Heart left ventricle (tissue), 13 donors: ENCODE results near the gene TRIP13.

ENCODE experiments used
- CTCF ChIP-seq, 12 donors: fragments of 200-600 bp; sonication (generic) in 4 of 12; IDR thresholded peaks; one replicate each; pipeline versions ENCODE4 v1.5.0 to v1.8.0; 2018 to 2022; ENCODE audit warnings: antibody characterized with exemption in 12 of 12, mild to moderate bottlenecking in 5 of 12
- POLR2A ChIP-seq, 2 donors: fragments of 450-650 bp; IDR thresholded peaks; one replicate each; pipeline ENCODE4 v1.6.1; 2017; ENCODE audit warnings: antibody characterized with exemption in 2 of 2, mild to moderate bottlenecking in 2 of 2, moderate library complexity in 2 of 2
- donor health status: ischemic (EF 13 %, LVEDD 7.1; RV severe dilation, severe dysfunction).
- donor health status: DM: no; HTN: yes; CAD: no.
- donor health status: DM: no; HTN: no; CAD: no.
- donor health status: ischemic (EF 25% LVEDD 6.9; RV normal size, moderate dysfunction).
- donor health status: ischemic (EF 25% LVEDD 5.7; RV mildly dilated, moderate dysfunction).
- donor health status: ischemic (EF 35%, LVEDD 5.7; RV mildly dilated, moderate dysfunction).
- donor health status: nonischemic (EF 11% LVEDD 7.7; RV severe dilation, severe dysfunction).
- donor health status: DM: yes; HTN: yes; CAD: no.
- donor health status: PGD.
- donor health status: ischemic (EF 29% LVEDD 5.4; RV normal size, mild dysfunction).
- donor health status: nonischemic (EF 23%, LVEDD 6.1; RV moderate dilation, normal function).

DNA sequence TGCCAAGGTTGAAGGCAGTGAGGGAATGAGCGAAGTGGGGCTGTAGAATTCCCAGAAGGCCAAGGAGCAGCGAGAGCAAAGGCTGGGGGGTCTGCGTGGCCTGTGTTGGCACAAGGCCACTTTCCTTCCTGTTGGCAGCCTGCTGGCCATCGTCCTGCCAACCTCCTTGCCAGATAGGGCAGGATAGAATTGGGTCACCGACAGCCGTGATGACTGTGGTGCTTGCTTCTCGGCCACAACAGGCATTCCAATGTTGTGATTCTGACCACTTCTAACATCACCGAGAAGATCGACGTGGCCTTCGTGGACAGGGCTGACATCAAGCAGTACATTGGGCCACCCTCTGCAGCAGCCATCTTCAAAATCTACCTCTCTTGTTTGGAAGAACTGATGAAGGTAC lies 18.9 kb downstream of the TRIP13 start:
- TF ChIP-seq CTCF (IDR thresholded peaks at IDR 0.05): no peak
- no peak for TF ChIP-seq POLR2A (IDR thresholded peaks at IDR 0.05)
